GM19043 (cell line): ENCODE data around the gene LTBP3.
A peak's percentile ranks its signal among the peaks of the same experiment; 100 is the strongest.

ENCODE experiments used
- ATAC-seq: cut with Tn5 transposase; IDR thresholded peaks from one replicate; pipeline ENCODE4 v1.9.1; 2021; ENCODE audit warnings: low read depth; ENCODE audit not compliant: unreplicated experiment

Gene LTBP3

DNA sequence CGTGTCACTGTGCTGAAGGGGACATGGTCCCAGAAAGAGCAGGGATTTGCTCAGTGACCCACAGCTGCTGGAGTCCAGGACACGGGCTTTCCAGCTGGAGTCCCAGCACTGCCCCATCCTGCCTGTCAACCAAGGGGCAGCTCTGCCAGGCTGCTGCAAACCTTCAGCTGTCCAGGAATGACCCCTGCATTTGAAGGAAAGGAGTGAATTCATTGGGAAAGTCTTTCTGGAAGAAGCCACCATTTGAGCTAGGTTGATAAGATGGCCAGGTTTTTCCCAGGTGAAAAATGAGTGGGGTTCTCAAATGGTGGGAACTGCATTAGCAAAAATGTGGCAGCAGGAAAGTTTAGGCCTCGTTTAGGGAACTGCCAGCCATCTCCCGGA lies 28.1 kb upstream of the LTBP3 start:
- ATAC-seq: no peak

- no peak for ATAC-seq
Observed at GRCh38 chr11:65585396-65586246, 27.5 kb upstream of the LTBP3 start.

DNA sequence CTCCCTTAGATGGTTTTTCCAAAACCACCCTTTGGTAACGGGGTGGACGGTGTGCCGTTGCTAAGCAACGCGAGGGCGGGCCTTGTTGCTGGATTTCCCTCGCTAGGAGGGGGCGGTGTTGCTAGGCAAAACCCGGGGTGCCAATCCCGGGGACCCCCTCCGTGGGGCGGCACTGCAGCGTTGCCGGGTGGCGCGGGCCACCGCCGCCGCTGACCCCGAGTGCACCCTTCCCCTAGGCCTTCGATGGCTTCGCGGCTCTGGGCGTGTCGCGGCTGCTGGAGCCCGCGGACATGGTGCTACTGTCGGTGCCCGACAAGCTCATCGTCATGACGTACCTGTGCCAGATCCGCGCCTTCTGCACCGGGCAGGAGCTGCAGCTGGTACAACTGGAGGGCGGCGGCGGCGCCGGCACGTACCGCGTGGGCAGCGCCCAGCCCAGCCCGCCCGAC lies 26.6 kb upstream of the LTBP3 start:
- ATAC-seq: no peak

DNA sequence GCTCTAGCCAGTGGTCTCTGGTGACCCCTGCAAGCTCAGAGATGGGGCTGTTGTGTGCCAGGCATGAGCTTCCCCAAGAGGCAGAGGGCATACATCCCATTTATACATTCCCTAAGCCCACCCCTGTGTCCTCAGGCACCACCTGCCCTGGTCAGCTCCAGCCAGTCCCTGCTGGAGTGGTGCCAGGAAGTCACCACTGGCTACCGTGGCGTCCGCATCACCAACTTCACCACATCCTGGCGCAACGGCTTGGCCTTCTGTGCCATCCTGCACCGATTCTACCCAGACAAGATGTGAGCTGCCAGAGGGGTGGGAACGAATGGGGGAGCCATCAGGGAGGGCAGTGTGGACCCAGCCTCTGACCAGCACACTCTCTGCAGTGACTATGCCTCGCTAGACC lies 25.9 kb upstream of the LTBP3 start:
- ATAC-seq: no peak

DNA sequence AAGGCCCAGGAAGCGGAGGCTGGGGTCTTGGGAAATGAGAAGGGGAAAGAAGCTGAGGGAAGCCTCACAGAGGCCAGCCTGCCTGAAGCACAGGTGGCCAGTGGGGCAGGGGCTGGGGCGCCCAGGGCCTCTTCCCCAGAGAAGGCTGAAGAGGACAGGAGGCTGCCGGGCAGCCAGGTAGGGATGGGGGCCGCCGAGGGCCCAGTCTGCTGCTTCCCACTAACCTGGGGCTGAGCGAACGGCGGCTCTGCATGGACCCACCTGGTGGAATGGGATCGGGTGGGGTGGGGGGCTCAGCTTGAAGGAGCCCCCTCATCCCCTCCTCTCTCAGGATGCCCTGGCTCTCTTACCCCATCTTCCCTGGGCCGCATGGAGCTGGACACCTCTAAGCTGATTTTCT lies 25.4 kb upstream of the LTBP3 start:
- no peak for ATAC-seq

DNA sequence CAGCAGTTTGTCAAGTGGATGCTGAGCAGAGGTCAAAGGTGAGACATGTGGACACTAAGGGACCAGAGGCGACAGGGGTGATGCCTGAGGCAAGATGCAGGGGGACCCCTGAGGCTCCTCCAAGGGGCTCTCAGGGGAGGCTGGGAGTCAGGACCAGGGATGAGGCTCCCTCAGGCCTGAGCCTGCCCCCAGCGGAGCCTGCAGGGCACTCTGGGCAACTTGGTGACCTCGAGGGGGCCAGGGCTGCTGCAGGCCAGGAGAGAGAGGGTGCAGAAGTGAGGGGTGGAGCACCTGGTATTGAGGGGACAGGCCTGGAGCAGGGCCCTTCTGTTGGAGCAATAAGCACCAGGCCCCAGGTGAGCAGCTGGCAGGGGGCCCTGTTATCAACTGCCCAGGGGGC lies 23.8 kb upstream of the LTBP3 start:
- ATAC-seq: no peak

DNA sequence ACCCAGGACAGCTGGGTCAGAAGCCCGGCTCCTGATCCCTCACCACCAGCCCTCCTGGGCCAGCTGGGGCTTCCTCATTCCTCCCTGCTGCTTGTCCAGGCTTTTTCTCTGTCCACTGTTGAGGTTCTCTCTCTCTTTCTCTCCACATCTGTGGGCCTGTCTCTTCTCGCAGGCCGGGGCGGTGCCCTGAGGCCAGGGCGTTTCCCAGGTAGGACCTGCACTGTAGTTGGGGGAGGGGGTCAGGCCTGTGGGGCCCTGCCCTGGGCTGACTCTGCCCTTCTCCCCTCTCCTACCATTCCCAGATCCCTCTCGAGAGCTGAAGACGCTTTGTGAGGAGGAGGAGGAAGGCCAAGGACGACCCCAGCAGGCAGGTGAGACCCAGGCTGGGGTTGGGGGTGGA lies 22.6 kb upstream of the LTBP3 start:
- ATAC-seq: no peak

DNA sequence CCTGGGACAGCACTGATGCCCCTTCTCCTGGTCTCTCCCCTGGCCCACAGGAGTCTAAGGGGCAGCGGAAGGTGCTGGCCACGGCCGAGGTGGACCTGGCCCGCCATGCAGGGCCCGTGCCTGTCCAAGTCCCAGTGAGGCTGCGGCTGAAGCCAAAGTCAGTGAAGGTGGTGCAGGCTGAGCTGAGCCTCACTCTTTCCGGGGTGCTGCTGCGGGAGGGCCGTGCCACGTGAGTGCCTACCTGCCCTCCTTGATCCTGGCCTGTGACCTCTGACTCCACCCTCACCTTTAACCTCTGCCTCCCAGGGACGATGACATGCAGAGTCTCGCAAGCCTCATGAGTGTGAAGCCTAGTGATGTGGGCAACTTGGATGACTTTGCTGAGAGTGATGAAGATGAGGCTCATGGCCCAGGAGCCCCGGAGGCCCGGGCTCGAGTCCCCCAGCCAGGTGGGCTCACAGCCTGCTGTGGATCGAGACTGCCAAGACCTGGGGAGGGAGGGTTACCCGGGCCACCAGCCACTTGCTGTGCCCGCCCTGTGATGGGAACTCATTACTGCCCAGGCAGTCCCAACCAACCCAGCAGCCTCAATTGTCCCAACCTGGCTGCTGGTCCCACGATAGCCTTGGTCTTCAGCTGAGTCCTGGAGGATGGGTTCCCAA lies 22.0 kb upstream of the LTBP3 start:
- no peak for ATAC-seq

- ATAC-seq: no peak
Observed at GRCh38 chr11:65579291-65579690, 21.1 kb upstream of the LTBP3 start.

- no peak for ATAC-seq
Observed at GRCh38 chr11:65578667-65579066, 20.5 kb upstream of the LTBP3 start.

DNA sequence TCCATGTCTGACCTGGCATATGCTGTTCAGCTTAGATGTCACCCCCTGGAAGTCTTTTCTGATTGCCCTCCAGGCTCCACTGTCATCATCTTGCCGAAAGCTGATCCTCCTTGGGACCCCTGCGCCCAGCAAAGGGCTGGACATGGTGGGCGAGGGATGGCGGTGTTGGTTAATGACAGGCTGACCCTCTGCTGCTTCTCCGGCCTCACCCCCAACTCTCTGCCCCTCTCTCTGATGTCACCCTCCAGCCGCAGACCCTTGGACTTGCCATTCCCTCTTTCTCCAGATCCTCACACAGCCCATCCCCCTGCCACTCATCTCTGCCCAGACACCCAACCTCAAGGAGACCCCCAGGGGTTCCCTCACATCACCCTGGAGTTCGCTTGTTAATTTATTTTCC lies 20.0 kb upstream of the LTBP3 start:
- no peak for ATAC-seq

GRCh38 chr11:65577756-65578109 lies 19.6 kb upstream of the LTBP3 start:
- no peak for ATAC-seq

DNA sequence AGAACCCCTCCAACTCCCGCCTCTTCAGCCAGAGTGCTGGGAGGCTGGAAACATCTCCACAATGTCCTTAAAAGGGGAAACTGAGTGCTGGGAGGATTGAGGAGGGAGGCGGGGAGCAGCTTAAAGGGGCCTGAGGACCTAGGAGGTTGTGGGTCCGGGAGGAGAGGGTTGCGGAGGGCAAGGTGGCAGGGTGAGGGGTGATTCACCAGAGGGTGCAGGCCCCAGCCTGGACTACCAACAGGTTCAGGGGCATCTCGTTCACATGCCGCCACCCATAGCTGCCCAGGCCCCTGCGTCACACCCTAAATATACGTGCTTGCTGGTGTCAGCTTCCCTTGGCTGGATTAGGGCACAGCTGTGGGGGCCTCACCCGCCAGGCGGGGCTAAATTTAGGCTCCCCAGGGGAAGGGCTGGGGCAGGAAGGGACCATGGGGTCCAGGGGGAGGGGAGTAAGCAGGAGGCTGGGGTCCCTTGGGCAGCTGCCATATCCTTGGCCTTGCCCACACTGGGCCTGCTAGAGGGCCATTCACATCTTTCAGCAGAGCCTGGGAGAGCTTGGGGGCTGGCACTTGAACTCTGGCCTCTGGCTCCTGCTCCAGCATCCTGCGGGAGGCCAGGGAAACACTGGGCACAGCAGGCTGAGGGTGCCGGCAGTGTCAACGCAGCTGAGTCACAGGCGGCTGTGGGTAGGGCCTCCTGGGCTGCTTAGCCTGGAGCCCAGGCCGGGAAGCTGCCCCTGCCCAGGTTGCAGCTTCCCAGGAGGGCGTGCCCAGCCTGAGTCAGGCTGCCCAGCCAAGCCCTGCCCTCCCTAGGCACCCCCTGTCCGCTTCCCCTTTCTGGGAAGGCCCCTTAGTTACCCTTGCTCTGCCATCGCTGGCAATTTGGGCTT lies 19.0 kb upstream of the LTBP3 start:
- ATAC-seq: no peak

DNA sequence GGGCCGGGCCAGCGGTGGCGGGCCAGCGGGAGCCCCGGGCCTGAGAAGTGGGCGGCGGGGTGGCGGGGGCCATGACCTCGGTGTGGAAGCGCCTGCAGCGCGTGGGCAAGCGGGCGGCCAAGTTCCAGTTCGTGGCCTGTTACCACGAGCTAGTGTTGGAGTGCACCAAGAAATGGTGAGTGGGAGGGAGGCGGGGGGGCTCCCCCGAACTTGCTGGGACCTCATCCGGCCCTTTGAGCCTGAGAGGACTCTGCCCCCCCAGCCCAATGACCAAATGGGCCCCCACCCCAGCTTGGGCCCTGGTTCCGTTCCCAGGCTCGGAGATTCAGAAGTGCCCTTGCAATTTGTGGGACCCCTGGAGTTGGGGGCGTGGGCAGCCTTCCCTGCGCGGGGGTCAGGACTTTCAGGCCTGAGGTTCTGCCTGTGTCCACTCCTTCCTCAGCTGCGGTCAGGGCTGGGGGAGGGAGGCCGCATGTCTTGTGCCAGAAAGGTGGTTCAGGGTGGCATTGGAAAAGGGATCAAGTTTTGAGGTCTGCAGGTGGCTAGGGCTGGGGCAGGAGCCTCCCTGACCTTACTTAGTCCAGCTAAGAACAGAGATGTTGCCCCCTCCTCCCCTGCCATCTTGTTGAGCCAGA lies 18.2 kb upstream of the LTBP3 start:
- no peak for ATAC-seq

- no peak for ATAC-seq
Observed at GRCh38 chr11:65575568-65576231, 17.5 kb upstream of the LTBP3 start, which contains the start of gene EHBP1L1. EHBP1L1 (plus strand) TSS chr11:65576053; CDS start chr11:65576303, 250 bp downstream.

DNA sequence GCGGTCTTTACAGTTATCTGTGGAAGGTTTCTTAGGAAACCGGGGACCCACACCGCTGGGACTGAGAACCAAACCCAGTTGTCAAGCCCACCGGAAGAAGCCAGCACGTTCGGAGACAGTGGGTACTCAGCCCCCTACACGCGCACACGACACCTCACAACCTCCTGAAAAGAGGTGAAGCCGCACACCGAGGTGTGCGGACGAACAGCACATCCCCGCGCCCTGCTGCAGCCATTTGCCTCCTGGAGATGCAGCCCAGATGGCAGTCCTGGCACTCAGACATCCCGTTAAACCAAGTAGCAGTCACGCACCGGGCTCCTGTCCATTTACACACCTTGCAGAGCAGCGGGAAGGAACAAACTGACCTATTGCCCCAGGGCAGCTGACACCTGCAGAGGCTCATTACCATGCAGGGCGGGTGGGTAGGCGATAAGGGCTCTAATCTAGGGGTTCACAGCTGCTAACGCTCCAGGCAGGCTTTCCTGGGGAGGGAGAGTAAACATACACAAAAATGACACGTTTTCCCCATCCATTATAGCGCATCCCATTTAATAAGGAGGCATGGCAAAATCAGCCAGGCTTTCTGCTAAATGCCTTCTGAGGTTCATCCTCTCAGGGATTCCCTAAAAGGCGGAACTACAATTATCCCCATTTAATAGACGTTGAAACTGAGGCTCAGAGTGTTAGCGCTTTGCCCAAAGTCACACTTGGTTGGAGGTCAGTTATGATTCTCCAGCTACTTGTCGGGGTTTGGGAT lies 16.8 kb upstream of the LTBP3 start:
- ATAC-seq: no peak

- peak; percentile 27 for ATAC-seq
Observed at GRCh38 chr11:65574109-65574810, 16.1 kb upstream of the LTBP3 start.

DNA sequence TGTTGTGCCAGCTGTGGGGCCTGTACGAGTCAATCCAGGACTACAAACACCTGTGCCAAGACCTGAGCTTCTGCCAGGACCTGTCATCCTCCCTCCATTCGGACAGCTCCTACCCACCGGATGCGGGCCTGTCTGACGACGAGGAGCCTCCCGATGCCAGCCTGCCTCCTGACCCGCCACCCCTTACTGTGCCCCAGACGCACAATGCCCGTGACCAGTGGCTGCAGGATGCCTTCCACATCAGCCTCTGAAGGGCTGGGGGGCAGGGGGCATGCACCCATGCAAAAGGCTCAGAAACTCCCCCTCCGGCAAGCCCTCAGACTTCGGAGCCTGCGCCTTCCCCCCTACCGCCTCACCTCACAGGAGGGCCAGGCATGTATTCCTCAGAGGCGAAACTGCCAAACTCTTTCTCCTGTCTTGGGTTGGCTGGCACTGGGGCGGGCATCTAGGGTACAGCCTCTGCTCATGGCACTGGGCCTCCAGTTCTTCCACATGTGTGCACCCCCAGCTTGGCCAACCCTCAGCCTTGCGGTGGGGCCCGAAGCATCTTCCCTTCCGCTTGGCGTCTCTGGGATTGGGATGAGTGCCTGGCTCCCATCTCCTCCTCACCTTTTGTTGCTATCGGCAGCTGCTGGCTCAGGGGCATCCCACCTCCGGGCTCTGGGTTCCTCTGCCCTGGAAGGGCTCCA lies 15.4 kb upstream of the LTBP3 start:
- no peak for ATAC-seq
